OCI-LY7 (cell line): ENCODE measurements around the gene ZNF747. TPM values are rescaled to one million over a fixed set of nuclear protein-coding genes. Genes with fewer than 3 reads are reported as not detected.
A peak's percentile ranks its signal among the peaks of the same experiment; 100 is the strongest.
"Not testable (repeated sequence)": the region's sequence is repeated elsewhere in the genome, so short reads cannot be mapped to it uniquely, and the experiment has no call there.

Source experiments
- BruUV-seq: library from RNA; stranded (reverse); fragments of 400-500 nt; replicated peaks from 2 replicates; lab custom pipeline; 2021; lab: Mats Ljungman, UMichigan
- CTCF ChIA-PET: fragments of 300-600 bp; sonication (Branson Sonifier 250); formaldehyde crosslinking; loops from one replicate; lab custom pipeline; 2022; ENCODE audit warnings: antibody characterized with exemption; ENCODE audit not compliant: unreplicated experiment; lab: Charles Lee
- POLR2A ChIA-PET: fragments of 300-600 bp; sonication (Branson Sonifier 250); formaldehyde crosslinking; loops from one replicate; lab custom pipeline; 2022; ENCODE audit warnings: antibody characterized with exemption; lab: Charles Lee
- DNase-seq: peaks from one replicate; pipeline ENCODE4 v3.0.0-alpha.2; 2015; ENCODE audit warnings: low spot score
- H2AFZ ChIP-seq: fragments of 200-600 bp; sonication (generic), shearing (Covaris generic); 2 replicates; pipeline ENCODE4 v1.6.1; 2014; ENCODE audit warnings: mild to moderate bottlenecking, antibody characterized with exemption, low read length, moderate library complexity
- H3K27ac ChIP-seq: fragments of 200-600 bp; sonication (generic); 2 replicates; pipeline ENCODE4 v1.5.1; 2014; ENCODE audit warnings: mixed run types, low read depth, mild to moderate bottlenecking, moderate library complexity, low read length, inconsistent platforms; ENCODE audit not compliant: poor library complexity, severe bottlenecking
- H3K36me3 ChIP-seq: fragments of 200-600 bp; sonication (generic); 2 replicates; pipeline ENCODE4 v1.6.1; 2014; ENCODE audit warnings: mild to moderate bottlenecking, antibody characterized with exemption, low read length, moderate library complexity, mixed read lengths; ENCODE audit not compliant: insufficient read depth
- H3K4me1 ChIP-seq: fragments of 200-600 bp; sonication (generic); 2 replicates; pipeline ENCODE4 v1.5.1; 2014; ENCODE audit warnings: mild to moderate bottlenecking, low read length; ENCODE audit not compliant: insufficient read depth, poor library complexity, severe bottlenecking
- H3K4me2 ChIP-seq: fragments of 200-600 bp; sonication (generic); 2 replicates; pipeline ENCODE4 v1.6.1; 2014; ENCODE audit warnings: mild to moderate bottlenecking, low read length
- H3K4me3 ChIP-seq: fragments of 200-600 bp; sonication (generic); 2 replicates; pipeline ENCODE4 v1.5.1; 2014; ENCODE audit warnings: mild to moderate bottlenecking, low read depth, low read length; ENCODE audit not compliant: poor library complexity, severe bottlenecking
- H3K79me2 ChIP-seq: fragments of 200-600 bp; sonication (generic); 2 replicates; pipeline ENCODE4 v1.6.1; 2016; ENCODE audit warnings: low read depth, mild to moderate bottlenecking, low read length, moderate library complexity, mixed read lengths; ENCODE audit not compliant: insufficient read depth
- H3K9me2 ChIP-seq: fragments of 200-600 bp; sonication (generic); 2 replicates; pipeline ENCODE4 v1.6.1; 2016; ENCODE audit warnings: mild to moderate bottlenecking, low read length, mixed read lengths; ENCODE audit not compliant: insufficient read depth
- H3K9me3 ChIP-seq: fragments of 200-600 bp; sonication (generic); 2 replicates; pipeline ENCODE4 v1.6.1; 2014; ENCODE audit warnings: mild to moderate bottlenecking, mixed run types, low read length, mixed read lengths
- H4K20me1 ChIP-seq: fragments of 200-600 bp; sonication (generic); 2 replicates; pipeline ENCODE4 v1.6.1; 2014; ENCODE audit warnings: mild to moderate bottlenecking, antibody characterized with exemption, low read length, moderate library complexity, mixed read lengths; ENCODE audit not compliant: insufficient read depth
- CTCF ChIP-seq: fragments of 200-600 bp; sonication (generic); conservative IDR thresholded peaks from 2 replicates; pipeline ENCODE4 v1.5.1; 2014; ENCODE audit warnings: mild to moderate bottlenecking, antibody characterized with exemption, low read length, moderate library complexity, mixed read lengths
- EZH2phosphoT487 ChIP-seq: fragments of 200-600 bp; sonication (generic); IDR thresholded peaks from 2 replicates; pipeline ENCODE4 v1.6.1; 2018; ENCODE audit warnings: low read depth, borderline replicate concordance, mild to moderate bottlenecking, mixed run types, antibody characterized with exemption, low read length, moderate library complexity, mixed read lengths
- intact Hi-C: fragments of 100-400 bp; cut with micrococcal nuclease; formaldehyde crosslinking; loops from one replicate; pipeline ENCODE4 v1.10.0; 2022; ENCODE audit not compliant: unreplicated experiment
- total RNA-seq, 2 experiments: library from RNA; depleted of rRNA in 1 of 2; stranded (reverse); fragments of >200 nt in 1 of 2; shearing (Covaris generic) in 1 of 2; gene quantifications; 2 replicates each; pipeline ENCODE4 v1.2.3, GENCODE V29; 2014 to 2022

Gene ZNF747
- total RNA-seq, 2 experiments from 2014 or later = 17.2 to 22.2 TPM

- ChIA-PET POLR2A (interaction anchor here (0.5 kb wide), 1 partner anchor 511 kb away, joined by 4 read pairs; no protein-coding TSS in a partner anchor), CTCF (no interaction called here)
- DNase-seq = no peak
- Histone ChIP-seq H3K9me2 (no peaks in the 10 kb centered on the region), H2AFZ (no peak overlapping the region), H3K4me1 (peaks cover 11% of the 10 kb centered on the region), H3K4me3 (no peak overlapping the region), H3K79me2 (no peaks in the 10 kb centered on the region), H3K9me3 (no peaks in the 10 kb centered on the region), H3K36me3 (no peaks in the 10 kb centered on the region), H3K27ac (no peak overlapping the region), H4K20me1 (no peaks in the 10 kb centered on the region), H3K4me2 (no peak overlapping the region)
- intact Hi-C loops = no loop called here
- BruUV-seq = no TSS peak
- TF ChIP-seq EZH2phosphoT487 (no peak), CTCF (no peak)
These were observed 8.4 kb upstream of the ZNF747 start for GRCh38 chr16:30543067-30543466.

GRCh38 chr16:30541502-30542329 lies 7.1 kb upstream of the ZNF747 start:
- intact Hi-C loops = no loop called here
- no peak overlapping the region for H2AFZ ChIP-seq
- H3K4me1 ChIP-seq = peaks cover 13% of the 10 kb centered on the region
- CTCF ChIA-PET = no interaction called here
- TF ChIP-seq CTCF = no peak
- TF ChIP-seq EZH2phosphoT487 = no peak
- H3K9me2 ChIP-seq = no peaks in the 10 kb centered on the region
- no peaks in the 10 kb centered on the region for H3K9me3 ChIP-seq
- no peak overlapping the region for H3K27ac ChIP-seq
- no peaks in the 10 kb centered on the region for H3K36me3 ChIP-seq
- no peaks in the 10 kb centered on the region for H4K20me1 ChIP-seq
- H3K4me3 ChIP-seq = no peak overlapping the region
- DNase-seq = no peak
- no peak overlapping the region for H3K4me2 ChIP-seq
- peaks cover 1% of the 10 kb centered on the region; the same call in 1 of the 2 replicates for H3K79me2 ChIP-seq
- POLR2A ChIA-PET = interaction anchor here (0.6 to 1.2 kb wide), 2 partner anchors 57 to 110 kb away, joined by 3 read pairs; no protein-coding TSS in a partner anchor
- BruUV-seq = no TSS peak

- POLR2A ChIA-PET = interaction anchor here (1.2 kb wide), 1 partner anchor 109 kb away, joined by 3 read pairs; no protein-coding TSS in a partner anchor
- H3K9me2 ChIP-seq, H3K4me3 ChIP-seq, BruUV-seq, intact Hi-C loops, H3K9me3 ChIP-seq, H3K4me2 ChIP-seq, H3K27ac ChIP-seq, H3K36me3 ChIP-seq, H4K20me1 ChIP-seq, H2AFZ ChIP-seq, CTCF ChIA-PET, H3K79me2 ChIP-seq, DNase-seq: not testable (repeated sequence)
- peaks cover 20% of the 10 kb centered on the region for H3K4me1 ChIP-seq
These were observed 6.3 kb upstream of the ZNF747 start for GRCh38 chr16:30540916-30541464.

- H3K4me2 ChIP-seq = peak overlapping the region; percentile 30; the same call in 1 of the 2 replicates
- BruUV-seq, H3K9me3 ChIP-seq, intact Hi-C loops, H2AFZ ChIP-seq, H3K4me3 ChIP-seq, CTCF ChIA-PET, H3K36me3 ChIP-seq, H3K27ac ChIP-seq, DNase-seq, H3K9me2 ChIP-seq, H4K20me1 ChIP-seq: not testable (repeated sequence)
- H3K4me1 ChIP-seq = peaks cover 30% of the 10 kb centered on the region
- POLR2A ChIA-PET = interaction anchor here (0.7 kb wide), 1 partner anchor 31 kb away, joined by 5 read pairs; no protein-coding TSS in a partner anchor
- H3K79me2 ChIP-seq = peaks cover 18% of the 10 kb centered on the region; the same call in 1 of the 2 replicates
These were observed 5.4 kb upstream of the ZNF747 start for GRCh38 chr16:30539986-30540526.
